ENCODE measurements around the gene TRIM22. TPM values are rescaled to one million over a fixed set of nuclear protein-coding genes. Genes with fewer than 3 reads are reported as not detected.

The TRIM22 gene
- total RNA-seq (2021) (not detected in 2 replicates), Bru-seq, nascent RNA (percentile 13 among the genes with signal in this experiment), BruChase-seq, experiment 1, labeled RNA remaining after a 2-hour chase (percentile 23 among the genes with signal in this experiment), BruChase-seq, experiment 2, labeled RNA remaining after a 6-hour chase (percentile 23 among the genes with signal in this experiment)
- long read RNA-seq, partial matches to known transcripts = 0 of 1 reads
- long read RNA-seq, other reads (novel, unspliced or antisense) = 0 of 1 reads

DNA sequence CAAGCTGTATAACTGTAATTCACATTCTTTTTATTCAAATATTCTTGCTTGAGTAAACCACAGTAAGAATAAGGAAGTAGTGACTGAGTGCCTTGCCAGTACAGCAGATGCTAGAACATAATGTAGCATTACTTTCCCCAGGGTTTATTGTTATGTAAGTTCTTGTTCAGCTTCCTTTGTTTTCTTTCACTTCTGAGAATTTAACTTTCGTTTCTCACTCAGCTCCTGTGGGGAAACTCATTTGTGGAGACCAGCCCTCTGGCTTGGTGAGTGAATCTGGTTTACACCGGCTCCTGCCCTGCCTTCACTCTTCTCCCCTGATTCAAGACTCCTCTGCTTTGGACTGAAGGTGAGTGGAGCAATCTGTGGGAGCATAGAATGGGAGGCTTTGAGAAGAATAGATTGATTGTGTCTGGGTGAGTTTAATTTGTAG is at the start of gene TRIM22:
TRIM22 (plus strand) TSS at position 240 of the 433 bp plus-strand sequence. CDS start 6,443 bp downstream, outside the sequence.
- Histone ChIP-seq H3K27me3 (replicated peaks; ENCODE audit: insufficient read depth, low read depth, low read length, poor library complexity) (no peaks in the 10 kb centered on the region), H3K4me1 (ENCODE audit: insufficient read depth, low read length, poor library complexity, severe bottlenecking) (no peaks in the 10 kb centered on the region), H3K36me3 (ENCODE audit: insufficient read depth, low read length, poor library complexity, severe bottlenecking) (no peaks in the 10 kb centered on the region), H3K27ac (ENCODE audit: low read depth, low read length, poor library complexity, severe bottlenecking) (no peak within 1 kb of the TSS), H3K9me3 (ENCODE audit: low read depth, low read length, poor library complexity, severe bottlenecking) (no peaks in the 10 kb centered on the region), H3K4me3 (ENCODE audit: low read depth, low read length, poor library complexity, severe bottlenecking) (no peak within 1 kb of the TSS)
- intact Hi-C loops (cut with micrococcal nuclease; ENCODE audit: unreplicated experiment) = no loop called here
- TF ChIP-seq CTCF (conservative IDR thresholded peaks at IDR 0.05; ENCODE audit: low read depth, low read length) = no peak
- TF ChIP-seq EZH2 (IDR thresholded peaks at IDR 0.05; ENCODE audit: borderline replicate concordance, low read depth, low read length, poor library complexity, severe bottlenecking) = no peak
- no TSS peak for BruUV-seq (replicated peaks)
- ChIA-PET POLR2A (ENCODE audit: low non-redundant PET) (no interaction called here), CTCF (no interaction called here)
- peak; percentile 5 for DNase-seq (ENCODE audit: low spot score)

- no peaks in the 10 kb centered on the region for H3K27me3 ChIP-seq (replicated peaks; ENCODE audit: insufficient read depth, low read depth, low read length, poor library complexity)
- no peak overlapping the region for H3K27ac ChIP-seq (ENCODE audit: low read depth, low read length, poor library complexity, severe bottlenecking)
- H3K4me3 ChIP-seq (ENCODE audit: low read depth, low read length, poor library complexity, severe bottlenecking) = no peak overlapping the region
- H3K36me3 ChIP-seq (ENCODE audit: insufficient read depth, low read length, poor library complexity, severe bottlenecking) = no peaks in the 10 kb centered on the region
- POLR2A ChIA-PET (ENCODE audit: low non-redundant PET) = no interaction called here
- no peaks in the 10 kb centered on the region for H3K9me3 ChIP-seq (ENCODE audit: low read depth, low read length, poor library complexity, severe bottlenecking)
- no peaks in the 10 kb centered on the region for H3K4me1 ChIP-seq (ENCODE audit: insufficient read depth, low read length, poor library complexity, severe bottlenecking)
- CTCF ChIA-PET = no interaction called here
- no peak for TF ChIP-seq CTCF (conservative IDR thresholded peaks at IDR 0.05; ENCODE audit: low read depth, low read length)
- no peak for TF ChIP-seq EZH2 (IDR thresholded peaks at IDR 0.05; ENCODE audit: borderline replicate concordance, low read depth, low read length, poor library complexity, severe bottlenecking)
- no peak for DNase-seq (ENCODE audit: low spot score)
- no TSS peak for BruUV-seq (replicated peaks)
- intact Hi-C loops (cut with micrococcal nuclease; ENCODE audit: unreplicated experiment) = no loop called here
Measured at GRCh38 chr11:5639953-5640352, 49.6 kb upstream of the TRIM22 start.

DNA sequence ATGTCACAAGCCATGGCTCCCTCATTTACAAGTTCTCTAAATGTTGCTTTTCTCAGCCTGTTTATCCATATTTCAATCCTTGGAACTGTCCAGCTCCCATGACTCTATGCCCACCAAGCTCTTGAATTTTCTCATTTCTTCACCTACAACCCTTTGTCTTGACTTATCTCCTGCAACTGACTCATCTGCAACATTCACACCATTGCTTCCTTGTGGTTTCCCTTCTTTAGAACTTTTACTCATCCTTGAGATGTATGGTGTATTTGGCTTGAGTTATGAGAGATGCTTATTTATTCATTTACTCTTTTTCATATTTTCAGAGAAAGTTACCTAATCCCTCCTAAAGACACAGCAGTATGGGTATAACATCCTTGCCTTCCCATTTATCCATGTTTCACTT is 46.0 kb upstream of the TRIM22 start:
- H3K27ac ChIP-seq (ENCODE audit: low read depth, low read length, poor library complexity, severe bottlenecking) = no peak overlapping the region
- no peak for DNase-seq (ENCODE audit: low spot score)
- POLR2A ChIA-PET (ENCODE audit: low non-redundant PET) = no interaction called here
- H3K9me3 ChIP-seq (ENCODE audit: low read depth, low read length, poor library complexity, severe bottlenecking) = no peaks in the 10 kb centered on the region
- no peak overlapping the region for H3K4me3 ChIP-seq (ENCODE audit: low read depth, low read length, poor library complexity, severe bottlenecking)
- intact Hi-C loops (cut with micrococcal nuclease; ENCODE audit: unreplicated experiment) = no loop called here
- TF ChIP-seq EZH2 (IDR thresholded peaks at IDR 0.05; ENCODE audit: borderline replicate concordance, low read depth, low read length, poor library complexity, severe bottlenecking) (no peak), CTCF (conservative IDR thresholded peaks at IDR 0.05; ENCODE audit: low read depth, low read length) (no peak)
- no peaks in the 10 kb centered on the region for H3K27me3 ChIP-seq (replicated peaks; ENCODE audit: insufficient read depth, low read depth, low read length, poor library complexity)
- H3K4me1 ChIP-seq (ENCODE audit: insufficient read depth, low read length, poor library complexity, severe bottlenecking) = no peaks in the 10 kb centered on the region
- no TSS peak for BruUV-seq (replicated peaks)
- H3K36me3 ChIP-seq (ENCODE audit: insufficient read depth, low read length, poor library complexity, severe bottlenecking) = no peaks in the 10 kb centered on the region
- CTCF ChIA-PET = no interaction called here

Data from A673 (cell line).